Cortex of kidney (tissue), 1 donor: ENCODE data around the gene DOCK3.
"Not testable (repeated sequence)": the region's sequence is repeated elsewhere in the genome, so short reads cannot be mapped to it uniquely, and the experiment has no call there.

Source experiments
- DNase-seq: peaks from one replicate; lab custom pipeline; 2025; lab: John Stamatoyannopoulos, UW

DOCK3 gene

GRCh38 chr3:51307458-51307857 is 632.7 kb downstream of the DOCK3 start:
- no peak for DNase-seq

GRCh38 chr3:51307945-51308607 is 633.3 kb downstream of the DOCK3 start:
- DNase-seq: not testable (repeated sequence)

GRCh38 chr3:51311055-51311454 is 636.3 kb downstream of the DOCK3 start:
- DNase-seq: no peak

- no peak for DNase-seq
Measured at GRCh38 chr3:51328206-51328605, 653.5 kb downstream of the DOCK3 start.

- no peak for DNase-seq
Measured at GRCh38 chr3:51330046-51330445, 655.3 kb downstream of the DOCK3 start.

GRCh38 chr3:51332156-51332555 is 657.4 kb downstream of the DOCK3 start:
- DNase-seq: no peak

- DNase-seq: no peak
Measured at GRCh38 chr3:51333021-51333420, 658.3 kb downstream of the DOCK3 start.

- no peak for DNase-seq
Measured at GRCh38 chr3:51336261-51336660, 661.5 kb downstream of the DOCK3 start.

GRCh38 chr3:51337666-51338065 is 662.9 kb downstream of the DOCK3 start:
- DNase-seq: no peak

GRCh38 chr3:51338632-51339031 is 663.9 kb downstream of the DOCK3 start:
- DNase-seq: no peak

GRCh38 chr3:51340013-51340829 is 665.5 kb downstream of the DOCK3 start:
- DNase-seq: no peak

GRCh38 chr3:51340989-51341636 is 666.4 kb downstream of the DOCK3 start:
- no peak for DNase-seq

GRCh38 chr3:51343918-51344687 is 669.4 kb downstream of the DOCK3 start:
- DNase-seq: no peak

- DNase-seq: no peak
Measured at GRCh38 chr3:51350751-51351150, 676.0 kb downstream of the DOCK3 start.

- no peak for DNase-seq
Measured at GRCh38 chr3:51353131-51353530, 678.4 kb downstream of the DOCK3 start.

GRCh38 chr3:51353691-51354090 is 679.0 kb downstream of the DOCK3 start:
- DNase-seq: no peak

GRCh38 chr3:51354172-51354571 is 679.4 kb downstream of the DOCK3 start:
- no peak for DNase-seq

GRCh38 chr3:51354731-51355615 is 680.2 kb downstream of the DOCK3 start:
- DNase-seq: no peak

GRCh38 chr3:51355891-51356578 is 681.3 kb downstream of the DOCK3 start:
- DNase-seq: no peak

- DNase-seq: no peak
Measured at GRCh38 chr3:51357856-51358255, 683.1 kb downstream of the DOCK3 start.

- no peak for DNase-seq
Measured at GRCh38 chr3:51358981-51359380, 684.3 kb downstream of the DOCK3 start.
